ENCODE results near the gene CREB3L2.

CREB3L2 gene

GRCh38 chr7:137949416-137950262, 52.2 kb downstream of the CREB3L2 start:
- no peak for DNase-seq

- DNase-seq = no peak
These were observed 53.0 kb downstream of the CREB3L2 start for GRCh38 chr7:137948845-137949330.

GRCh38 chr7:137948083-137948844, 53.6 kb downstream of the CREB3L2 start:
- no peak for DNase-seq

GRCh38 chr7:137947046-137947445, 54.8 kb downstream of the CREB3L2 start:
- no peak for DNase-seq

GRCh38 chr7:137946011-137946410, 55.9 kb downstream of the CREB3L2 start:
- no peak for DNase-seq

- DNase-seq = no peak
These were observed 57.7 kb downstream of the CREB3L2 start for GRCh38 chr7:137944168-137944567.

- no peak for DNase-seq
These were observed 58.7 kb downstream of the CREB3L2 start for GRCh38 chr7:137943132-137943551.

GRCh38 chr7:137942484-137943115, 59.3 kb downstream of the CREB3L2 start:
- no peak for DNase-seq

- DNase-seq = no peak
These were observed 61.0 kb downstream of the CREB3L2 start for GRCh38 chr7:137940656-137941518.

- DNase-seq = no peak
These were observed 61.7 kb downstream of the CREB3L2 start for GRCh38 chr7:137940218-137940617.

GRCh38 chr7:137937202-137937560, 64.7 kb downstream of the CREB3L2 start:
- DNase-seq = no peak

GRCh38 chr7:137936509-137937201, 65.2 kb downstream of the CREB3L2 start:
- DNase-seq = no peak

GRCh38 chr7:137935884-137936508, 65.9 kb downstream of the CREB3L2 start:
- no peak for DNase-seq

GRCh38 chr7:137934941-137935883, 66.7 kb downstream of the CREB3L2 start:
- no peak for DNase-seq

GRCh38 chr7:137934176-137934826, 67.6 kb downstream of the CREB3L2 start:
- no peak for DNase-seq

- no peak for DNase-seq
These were observed 68.4 kb downstream of the CREB3L2 start for GRCh38 chr7:137933270-137934017.

GRCh38 chr7:137932881-137933269, 69.0 kb downstream of the CREB3L2 start:
- no peak for DNase-seq

GRCh38 chr7:137931823-137932222, 70.1 kb downstream of the CREB3L2 start:
- no peak for DNase-seq

GRCh38 chr7:137930581-137930980, 71.3 kb downstream of the CREB3L2 start:
- no peak for DNase-seq

Data from stimulated activated CD4-positive, alpha-beta T cell treated with anti-CD3 and anti-CD28 coated beads, Interleukin-4, amount 100 ng/mL, for 4 hours (primary cell).